ENCODE measurements around the gene STPG3. TPM values are rescaled to one million over a fixed set of nuclear protein-coding genes. Genes with fewer than 3 reads are reported as not detected.
A peak's percentile ranks its signal among the peaks of the same experiment; 100 is the strongest.

Gene STPG3
- total RNA-seq, 1 donor from 2014 or later, result not detected

- intact Hi-C loops (cut with DNase I), result no loop called here
- no peak for ATAC-seq
- DNase-seq (ENCODE audit: low spot score), result no peak
Measured at GRCh38 chr9:137221095-137221505, 30.0 kb upstream of the STPG3 start.

GRCh38 chr9:137221506-137222111 is 29.5 kb upstream of the STPG3 start:
- ATAC-seq (no peak), DNase-seq (ENCODE audit: low spot score) (no peak)
- intact Hi-C loops (cut with DNase I), result no loop called here

GRCh38 chr9:137222190-137223077 is 28.7 kb upstream of the STPG3 start, which contains the start of gene RNF208:
RNF208 (minus strand) TSS chr9:137222240; CDS start chr9:137221212, 1,028 bp downstream.
- intact Hi-C loops (cut with DNase I), result no loop called here
- DNase-seq (ENCODE audit: low spot score), result no peak
- ATAC-seq, result peak; percentile 4

GRCh38 chr9:137223078-137223970 is 27.8 kb upstream of the STPG3 start:
- ATAC-seq, result peak; percentile 97
- intact Hi-C loops (cut with DNase I), result no loop called here
- peak; percentile 98 for DNase-seq (ENCODE audit: low spot score)

- DNase-seq (ENCODE audit: low spot score) (no peak), ATAC-seq (no peak)
- intact Hi-C loops (cut with DNase I), result no loop called here
Measured at GRCh38 chr9:137224830-137225694, 26.0 kb upstream of the STPG3 start, which contains the start of gene CYSRT1. CYSRT1 (plus strand) TSS chr9:137225174; CDS start chr9:137225622, 448 bp downstream.

GRCh38 chr9:137225699-137226331 is 25.3 kb upstream of the STPG3 start:
- ATAC-seq (no peak), DNase-seq (ENCODE audit: low spot score) (no peak)
- intact Hi-C loops (cut with DNase I), result no loop called here

GRCh38 chr9:137226338-137227053 is 24.6 kb upstream of the STPG3 start:
- intact Hi-C loops (cut with DNase I), result no loop called here
- DNase-seq (ENCODE audit: low spot score), result no peak
- no peak for ATAC-seq

GRCh38 chr9:137227054-137227852 is 23.8 kb upstream of the STPG3 start, which contains the start of gene RNF224:
RNF224 (plus strand) TSS chr9:137227502; CDS start chr9:137228336, 834 bp downstream.
- ATAC-seq (no peak), DNase-seq (ENCODE audit: low spot score) (peak; percentile 85)
- intact Hi-C loops (cut with DNase I), result no loop called here

- ATAC-seq (no peak), DNase-seq (ENCODE audit: low spot score) (no peak)
- intact Hi-C loops (cut with DNase I), result no loop called here
Measured at GRCh38 chr9:137227853-137228505, 23.1 kb upstream of the STPG3 start.

- intact Hi-C loops (cut with DNase I), result no loop called here
Measured at GRCh38 chr9:137228506-137228967, 22.5 kb upstream of the STPG3 start.

GRCh38 chr9:137228968-137229896 is 21.9 kb upstream of the STPG3 start:
- no peak for ATAC-seq
- DNase-seq (ENCODE audit: low spot score), result no peak
- intact Hi-C loops (cut with DNase I), result no loop called here

More at GRCh38 chr9:137228506-137228967, 22.5 kb upstream of the STPG3 start:
- ATAC-seq (no peak), DNase-seq (ENCODE audit: low spot score) (no peak)

- ATAC-seq (no peak), DNase-seq (ENCODE audit: low spot score) (no peak)
- intact Hi-C loops (cut with DNase I), result loop anchor here (5.0 to 10.0 kb wide), 2 partner anchors 45 to 108 kb away; partner anchors contain the start of genes ANAPC2 and SSNA1
Measured at GRCh38 chr9:137229903-137230704, 21.0 kb upstream of the STPG3 start.

- intact Hi-C loops (cut with DNase I), result loop anchor here (5.0 to 10.0 kb wide), 2 partner anchors 46 to 109 kb away; partner anchors contain the start of genes ANAPC2 and SSNA1
- DNase-seq (ENCODE audit: low spot score), result no peak
- no peak for ATAC-seq
Measured at GRCh38 chr9:137230705-137231371, 20.2 kb upstream of the STPG3 start, which contains the start of gene SLC34A3. SLC34A3 (plus strand) TSS chr9:137230901; CDS start chr9:137231703, 802 bp downstream.

All from sciatic nerve (tissue), 2 donors.